GM12878 (cell line): ENCODE data around the gene PLEKHM3. TPM values are rescaled to one million over a fixed set of nuclear protein-coding genes. Genes with fewer than 3 reads are reported as not detected.

Source experiments
- ATAC-seq: fragments of 200-7000 bp; cut with Tn5 transposase; 3 replicates; pipeline ENCODE4 v1.9.1; 2020; ENCODE audit warnings: mild to moderate bottlenecking, moderate library complexity
- BruUV-seq: library from RNA; stranded (reverse); fragments of 400-500 nt; replicated peaks from 2 replicates; lab custom pipeline; 2021; lab: Mats Ljungman, UMichigan
- CTCF ChIA-PET: fragments of 300-600 bp; sonication (Branson Sonifier 250); formaldehyde crosslinking; extraction: SDS; loops from one replicate; lab custom pipeline; 2021; ENCODE audit warnings: inconsistent platforms; lab: Yijun Ruan, JAX
- POLR2A ChIA-PET: fragments of 350-600 bp; formaldehyde crosslinking; extraction: SDS; loops from one replicate; lab custom pipeline; 2021; ENCODE audit warnings: inconsistent platforms; lab: Charles Lee
- RAD21 ChIA-PET: fragments of 300-600 bp; sonication (Branson Sonifier 250); formaldehyde crosslinking; loops from one replicate; lab custom pipeline; 2023; ENCODE audit warnings: antibody characterized with exemption; ENCODE audit not compliant: unreplicated experiment; lab: Charles Lee
- SMC1A ChIA-PET: fragments of 300-600 bp; sonication (Branson Sonifier 250); formaldehyde crosslinking; loops from one replicate; lab custom pipeline; 2023; ENCODE audit not compliant: unreplicated experiment, uncharacterized antibody; lab: Charles Lee
- DNase-seq: peaks from one replicate; pipeline ENCODE4 v3.0.0-alpha.2; 2011; ENCODE audit warnings: low read depth, low spot score
- FAIRE-seq: peaks from 3 replicates; lab custom pipeline; 2011; peaks lifted over from hg19 to GRCh38; lab: Jason Lieb, UNC
- H2AFZ ChIP-seq: 2 replicates; pipeline ENCODE4 v1.6.0; 2011; ENCODE audit warnings: low read depth, low read length, control low read depth; ENCODE audit not compliant: control insufficient read depth
- H3K27ac ChIP-seq: 2 replicates; pipeline ENCODE4 v1.5.1; 2011; ENCODE audit warnings: control low read depth; ENCODE audit not compliant: control insufficient read depth, insufficient read depth
- H3K27me3 ChIP-seq, 2 experiments: replicated peaks in 1 of 2; 2 replicates each; pipeline versions ENCODE4 v1.6.0 to v1.6.1; 2011; ENCODE audit warnings: low read length in 1 of 2; ENCODE audit not compliant: control insufficient read depth in 2 of 2, insufficient read depth in 2 of 2
- H3K36me3 ChIP-seq, 2 experiments: 2 replicates each; pipeline ENCODE4 v1.5.1; 2011; ENCODE audit warnings: low read length in 1 of 2; ENCODE audit not compliant: control insufficient read depth in 2 of 2, insufficient read depth in 2 of 2
- H3K4me1 ChIP-seq: 2 replicates; pipeline ENCODE4 v1.6.1; 2011; ENCODE audit warnings: mild to moderate bottlenecking, low read length, moderate library complexity, mixed read lengths; ENCODE audit not compliant: control insufficient read depth, insufficient read depth
- H3K4me2 ChIP-seq: 2 replicates; pipeline ENCODE4 v1.6.0; 2011; ENCODE audit warnings: control low read depth; ENCODE audit not compliant: control insufficient read depth, insufficient read depth
- H3K4me3 ChIP-seq: fragments of 200-600 bp; sonication (generic); 2 replicates; pipeline ENCODE4 v1.5.1; 2016
- H3K79me2 ChIP-seq: 2 replicates; pipeline ENCODE4 v1.6.0; 2011; ENCODE audit warnings: low read length; ENCODE audit not compliant: control insufficient read depth, insufficient read depth
- H3K9ac ChIP-seq: 2 replicates; pipeline ENCODE4 v1.8.0; 2011; ENCODE audit warnings: low read length, control low read depth, mixed read lengths; ENCODE audit not compliant: control insufficient read depth, insufficient read depth
- H3K9me3 ChIP-seq: replicated peaks from 3 replicates; pipeline ENCODE4 v1.5.1; 2011; ENCODE audit warnings: mild to moderate bottlenecking, low read length; ENCODE audit not compliant: control insufficient read depth, insufficient read depth
- H4K20me1 ChIP-seq: 2 replicates; pipeline ENCODE4 v1.6.0; 2011; ENCODE audit not compliant: control insufficient read depth, insufficient read depth
- ATF7 ChIP-seq: fragments of 450-650 bp; IDR thresholded peaks from 2 replicates; pipeline ENCODE4 v1.6.1; 2016; ENCODE audit warnings: low read depth, mild to moderate bottlenecking
- BMI1 ChIP-seq: fragments of 450-650 bp; IDR thresholded peaks from 2 replicates; pipeline ENCODE4 v1.6.1; 2016; ENCODE audit warnings: mild to moderate bottlenecking, moderate library complexity, borderline replicate concordance
- CHD4 ChIP-seq: fragments of 200-600 bp; sonication (generic); IDR thresholded peaks from 2 replicates; pipeline ENCODE4 v1.6.1; 2016; ENCODE audit warnings: mild to moderate bottlenecking
- EED ChIP-seq: sonication (generic); IDR thresholded peaks from 2 replicates; pipeline ENCODE4 v1.6.1; 2016; ENCODE audit warnings: antibody characterized with exemption, low read depth
- FOXK2 ChIP-seq: fragments of 450-650 bp; IDR thresholded peaks from 2 replicates; pipeline ENCODE4 v1.6.1; 2017; ENCODE audit warnings: mild to moderate bottlenecking, moderate library complexity
- GATAD2B ChIP-seq: fragments of 450-650 bp; conservative IDR thresholded peaks from 2 replicates; pipeline ENCODE4 v1.6.1; 2017; ENCODE audit warnings: low read depth, mild to moderate bottlenecking, moderate library complexity
- HDAC2 ChIP-seq: fragments of 200-600 bp; sonication (generic); IDR thresholded peaks from 2 replicates; pipeline ENCODE4 v1.6.1; 2017
- HDGF ChIP-seq: fragments of 450-650 bp; IDR thresholded peaks from 2 replicates; pipeline ENCODE4 v1.6.1; 2016; ENCODE audit warnings: antibody characterized with exemption
- IKZF1 ChIP-seq: fragments of 450-650 bp; conservative IDR thresholded peaks from 2 replicates; pipeline ENCODE4 v1.6.1; 2017; ENCODE audit warnings: antibody characterized with exemption, mild to moderate bottlenecking
- IRF4 ChIP-seq: IDR thresholded peaks from 2 replicates; pipeline ENCODE4 v1.6.1; 2011; ENCODE audit warnings: low read depth, low read length
- KAT2A ChIP-seq: conservative IDR thresholded peaks from 2 replicates; pipeline ENCODE4 v1.6.1; 2011; ENCODE audit warnings: low read depth, low read length; ENCODE audit not compliant: control insufficient read depth
- MTA2 ChIP-seq: fragments of 450-650 bp; IDR thresholded peaks from 2 replicates; pipeline ENCODE4 v1.6.1; 2016; ENCODE audit warnings: low read depth, mild to moderate bottlenecking, moderate library complexity
- NFXL1 ChIP-seq: fragments of 450-650 bp; IDR thresholded peaks from 2 replicates; pipeline ENCODE4 v1.6.1; 2017; ENCODE audit warnings: antibody characterized with exemption, mild to moderate bottlenecking, borderline replicate concordance
- NR2C1 ChIP-seq: fragments of 450-650 bp; IDR thresholded peaks from 2 replicates; pipeline ENCODE4 v1.6.1; 2017; ENCODE audit warnings: antibody characterized with exemption, mild to moderate bottlenecking, moderate library complexity
- PAX8 ChIP-seq: fragments of 450-650 bp; IDR thresholded peaks from 2 replicates; pipeline ENCODE4 v1.6.1; 2017; ENCODE audit warnings: mild to moderate bottlenecking, moderate library complexity
- POLR2A ChIP-seq: IDR thresholded peaks from 2 replicates; pipeline ENCODE4 v1.6.1; 2011; ENCODE audit warnings: low read depth, mild to moderate bottlenecking, low read length
- RFX5 ChIP-seq: IDR thresholded peaks from 2 replicates; pipeline ENCODE4 v1.6.1; 2011; ENCODE audit warnings: low read depth, low read length, improper control_type of control experiment
- SMAD5 ChIP-seq: IDR thresholded peaks from 2 replicates; pipeline ENCODE4 v1.6.1; 2016; ENCODE audit warnings: antibody characterized with exemption, low read depth
- SREBF2 ChIP-seq: IDR thresholded peaks from 2 replicates; pipeline ENCODE4 v1.6.1; 2012; ENCODE audit warnings: mild to moderate bottlenecking, low read length
- SRF ChIP-seq, 2 experiments: IDR thresholded peaks; 2 replicates each; pipeline ENCODE4 v1.6.1; 2011; ENCODE audit warnings: low read depth in 2 of 2, low read length in 2 of 2, mild to moderate bottlenecking in 1 of 2, moderate library complexity in 1 of 2
- SUPT20H ChIP-seq: IDR thresholded peaks from 2 replicates; pipeline ENCODE4 v1.6.1; 2011; ENCODE audit warnings: low read depth, mild to moderate bottlenecking, low read length, moderate library complexity, borderline replicate concordance; ENCODE audit not compliant: control insufficient read depth
- TBL1XR1 ChIP-seq: IDR thresholded peaks from 2 replicates; pipeline ENCODE4 v1.6.1; 2012; ENCODE audit warnings: low read depth, low read length, improper control_type of control experiment
- TCF3 ChIP-seq: IDR thresholded peaks from 2 replicates; pipeline ENCODE4 v1.6.1; 2012; ENCODE audit warnings: low read depth, mild to moderate bottlenecking, low read length, borderline replicate concordance; ENCODE audit not compliant: insufficient read depth
- WGBS: methylation state at CpG from one replicate; pipeline ENCODE4 v1.1.6; 2016; ENCODE audit warnings: low lambda C conversion rate; ENCODE audit not compliant: insufficient replicate concordance, insufficient coverage; ENCODE audit errors: missing lambda C conversion rate; 5-methylcytosine and 5-hydroxymethylcytosine counted together
- in situ Hi-C: fragments of 300-500 bp; cut with MboI; formaldehyde crosslinking; loops from 9 replicates; pipeline ENCODE4 v1.14.3; 2018; ENCODE audit warnings: mixed read lengths
- intact Hi-C: fragments of 100-400 bp; cut with micrococcal nuclease; formaldehyde crosslinking; loops from one replicate; pipeline ENCODE4 v1.14.2; 2022; ENCODE audit not compliant: unreplicated experiment
- polyA plus RNA-seq, 11 experiments: library from polyadenylated mRNA; depleted of rRNA in 4 of 11; unstranded in 6 of 11; stranded (reverse) in 5 of 11; fragments of >200 nt; fragmentation: Nextera tagmentation in 4 of 11; fragmentation: Illumina TruSeq in 1 of 11; extraction: Ambion mirVana in 4 of 11; extraction: Trizol in 1 of 11; gene quantifications; 1 replicate in 1 of 11; 2 replicates in 10 of 11; pipeline versions ENCODE4 v1.2.1 to v1.2.3, GENCODE V29; 2011 to 2016; ENCODE audit warnings: inconsistent platforms in 2 of 11, missing spikeins in 2 of 11, low read depth in 1 of 11
- total RNA-seq, 4 experiments: library from RNA; depleted of rRNA in 3 of 4; stranded (reverse); fragments of >200 nt in 3 of 4; fragmentation: Illumina TruSeq in 1 of 4; extraction: Trizol in 1 of 4; gene quantifications; 2 replicates each; pipeline versions ENCODE4 v1.2.1 to v1.2.3, GENCODE V29; 2013 to 2021
- TF ChIP-seq, protein P1 (sequence below): IDR thresholded peaks from 2 replicates; pipeline ENCODE4 v1.6.1; 2012; ENCODE audit warnings: mild to moderate bottlenecking, low read depth, low read length
- TF ChIP-seq, protein P2 (sequence below): IDR thresholded peaks from 2 replicates; pipeline ENCODE4 v1.6.1; 2011; ENCODE audit warnings: low read depth, mild to moderate bottlenecking, low read length, moderate library complexity, borderline replicate concordance; ENCODE audit errors: extremely low read depth

PLEKHM3 gene
- total and polyA plus RNA-seq, 10 of the 15 experiments (the other 5 are each of a cell fraction or from before 2014, with no cell fraction given) = 1.4 to 5.6 (median 3.0) TPM

DNA sequence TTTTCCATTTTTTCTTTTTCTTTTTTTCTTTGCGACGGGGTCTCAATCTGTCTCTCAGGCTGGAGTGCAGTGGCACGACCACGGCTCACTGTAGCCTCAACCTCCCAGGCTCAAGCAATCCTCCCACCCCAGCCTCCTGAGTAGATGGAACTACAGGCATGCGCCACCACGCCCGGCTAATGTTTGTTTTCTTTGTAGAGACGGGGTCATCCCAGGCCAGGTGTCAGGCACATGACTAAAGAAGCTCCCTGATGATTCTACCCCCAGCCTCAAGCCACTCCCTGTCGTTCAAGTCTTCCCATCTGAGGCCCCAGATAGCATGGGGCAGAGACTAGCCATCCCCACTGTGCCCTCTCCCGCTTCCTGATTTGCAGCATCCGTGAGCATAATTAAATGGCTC is 245.8 kb downstream of the PLEKHM3 start (continued):
- TF ChIP-seq, protein P1, sequence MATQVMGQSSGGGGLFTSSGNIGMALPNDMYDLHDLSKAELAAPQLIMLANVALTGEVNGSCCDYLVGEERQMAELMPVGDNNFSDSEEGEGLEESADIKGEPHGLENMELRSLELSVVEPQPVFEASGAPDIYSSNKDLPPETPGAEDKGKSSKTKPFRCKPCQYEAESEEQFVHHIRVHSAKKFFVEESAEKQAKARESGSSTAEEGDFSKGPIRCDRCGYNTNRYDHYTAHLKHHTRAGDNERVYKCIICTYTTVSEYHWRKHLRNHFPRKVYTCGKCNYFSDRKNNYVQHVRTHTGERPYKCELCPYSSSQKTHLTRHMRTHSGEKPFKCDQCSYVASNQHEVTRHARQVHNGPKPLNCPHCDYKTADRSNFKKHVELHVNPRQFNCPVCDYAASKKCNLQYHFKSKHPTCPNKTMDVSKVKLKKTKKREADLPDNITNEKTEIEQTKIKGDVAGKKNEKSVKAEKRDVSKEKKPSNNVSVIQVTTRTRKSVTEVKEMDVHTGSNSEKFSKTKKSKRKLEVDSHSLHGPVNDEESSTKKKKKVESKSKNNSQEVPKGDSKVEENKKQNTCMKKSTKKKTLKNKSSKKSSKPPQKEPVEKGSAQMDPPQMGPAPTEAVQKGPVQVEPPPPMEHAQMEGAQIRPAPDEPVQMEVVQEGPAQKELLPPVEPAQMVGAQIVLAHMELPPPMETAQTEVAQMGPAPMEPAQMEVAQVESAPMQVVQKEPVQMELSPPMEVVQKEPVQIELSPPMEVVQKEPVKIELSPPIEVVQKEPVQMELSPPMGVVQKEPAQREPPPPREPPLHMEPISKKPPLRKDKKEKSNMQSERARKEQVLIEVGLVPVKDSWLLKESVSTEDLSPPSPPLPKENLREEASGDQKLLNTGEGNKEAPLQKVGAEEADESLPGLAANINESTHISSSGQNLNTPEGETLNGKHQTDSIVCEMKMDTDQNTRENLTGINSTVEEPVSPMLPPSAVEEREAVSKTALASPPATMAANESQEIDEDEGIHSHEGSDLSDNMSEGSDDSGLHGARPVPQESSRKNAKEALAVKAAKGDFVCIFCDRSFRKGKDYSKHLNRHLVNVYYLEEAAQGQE = no peak
- TF ChIP-seq RFX5 (no peak), CHD4 (no peak), NFXL1 (no peak), ATF7 (no peak), POLR2A (no peak), MTA2 (no peak)
- TF ChIP-seq, protein P2, sequence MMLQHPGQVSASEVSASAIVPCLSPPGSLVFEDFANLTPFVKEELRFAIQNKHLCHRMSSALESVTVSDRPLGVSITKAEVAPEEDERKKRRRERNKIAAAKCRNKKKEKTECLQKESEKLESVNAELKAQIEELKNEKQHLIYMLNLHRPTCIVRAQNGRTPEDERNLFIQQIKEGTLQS = no peak

DNA sequence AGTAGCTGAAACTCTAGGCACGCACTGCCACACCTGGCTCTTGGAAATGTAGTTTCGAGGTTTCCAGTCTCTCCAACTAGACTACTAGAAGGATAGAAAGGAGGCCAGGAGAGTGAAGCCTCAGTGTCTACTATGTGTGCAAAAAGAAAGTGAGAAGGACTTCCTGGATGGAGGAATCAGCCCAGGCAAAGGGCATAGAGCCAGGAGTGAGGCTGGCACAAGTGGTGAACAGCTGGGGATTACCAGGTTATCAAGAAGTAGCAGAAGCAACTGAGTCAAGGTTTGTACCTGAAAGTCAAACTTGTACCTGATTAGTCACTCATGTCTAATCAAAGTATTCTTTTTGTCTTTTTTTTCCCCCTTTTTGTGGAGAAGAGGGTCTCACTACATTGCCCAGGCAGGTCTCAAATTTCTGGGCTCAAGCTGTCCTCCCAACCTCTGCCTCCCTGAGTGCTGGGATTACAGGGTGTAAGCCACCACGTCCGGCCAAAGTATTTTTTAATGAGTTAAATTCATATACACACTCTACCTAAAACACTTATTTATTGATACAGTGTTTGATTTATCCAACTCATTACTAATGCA is 246.9 kb downstream of the PLEKHM3 start:
- Histone ChIP-seq H3K4me3 (no peak overlapping the region), H3K79me2 (no peaks in the 10 kb centered on the region), H4K20me1 (no peaks in the 10 kb centered on the region), H3K27ac (no peak overlapping the region), H3K9me3 (no peaks in the 10 kb centered on the region), H3K4me2 (no peak overlapping the region), H3K9ac (no peak overlapping the region), H3K27me3 (no peaks in the 10 kb centered on the region; a peak in 2 of 4 replicates), H3K36me3 (no peaks in the 10 kb centered on the region), H3K4me1 (no peaks in the 10 kb centered on the region), H2AFZ (no peak overlapping the region)
- WGBS = 65% methylated on average over 4 of the region's 4 CpGs
- ChIA-PET SMC1A (no interaction called here), RAD21 (no interaction called here), CTCF (no interaction called here), POLR2A (no interaction called here)
- no peak for FAIRE-seq
- in situ Hi-C loops = no loop called here
- no peak for DNase-seq
- BruUV-seq = no TSS peak
- no peak for ATAC-seq
- intact Hi-C loops = no loop called here
- TF ChIP-seq BMI1 (no peak), GATAD2B (no peak), TCF3 (no peak), IKZF1 (no peak), EED (no peak), PAX8 (no peak), ATF7 (no peak), HDAC2 (no peak), SRF (IDR thresholded peaks at IDR 0.05; ENCODE audit: low read depth in 2 of 2, low read length in 2 of 2) (no peak), KAT2A (no peak), NR2C1 (no peak), IRF4 (no peak), SMAD5 (no peak), SREBF2 (no peak), FOXK2 (no peak), HDGF (no peak), SUPT20H (no peak), TBL1XR1 (no peak)
